ENCODE measurements around the gene CHST8.
A peak's percentile ranks its signal among the peaks of the same experiment; 100 is the strongest.
"Not testable (repeated sequence)": the region's sequence is repeated elsewhere in the genome, so short reads cannot be mapped to it uniquely, and the experiment has no call there.

The CHST8 gene

GRCh38 chr19:33810821-33811220, 189.1 kb downstream of the CHST8 start:
- Mint-ChIP-seq H3K27ac (no peak overlapping the region), H3K4me3 (no peak overlapping the region), H3K4me1 (ENCODE audit: low read depth) (peaks cover 3% of the 10 kb centered on the region), H3K27me3 (peaks cover 5% of the 10 kb centered on the region), H3K36me3 (ENCODE audit: low read depth) (no peaks in the 10 kb centered on the region), H3K9me3 (no peaks in the 10 kb centered on the region)
- DNase-seq, result no peak

- DNase-seq, result no peak
- H3K4me3 Mint-ChIP-seq, result no peak overlapping the region
- H3K27ac Mint-ChIP-seq, result no peak overlapping the region
- peaks cover 5% of the 10 kb centered on the region for H3K27me3 Mint-ChIP-seq
- H3K9me3 Mint-ChIP-seq, result no peaks in the 10 kb centered on the region
- no peaks in the 10 kb centered on the region for H3K36me3 Mint-ChIP-seq (ENCODE audit: low read depth)
- H3K4me1 Mint-ChIP-seq (ENCODE audit: low read depth), result peaks cover under 1% of the 10 kb centered on the region
Observed at GRCh38 chr19:33811246-33811645, 189.5 kb downstream of the CHST8 start.

- Mint-ChIP-seq H3K4me3 (no peak overlapping the region), H3K9me3 (no peaks in the 10 kb centered on the region), H3K4me1 (ENCODE audit: low read depth) (no peaks in the 10 kb centered on the region), H3K36me3 (ENCODE audit: low read depth) (no peaks in the 10 kb centered on the region), H3K27ac (no peak overlapping the region), H3K27me3 (peaks cover 6% of the 10 kb centered on the region)
- DNase-seq, result no peak
Observed at GRCh38 chr19:33811736-33812387, 190.1 kb downstream of the CHST8 start.

- Mint-ChIP-seq H3K27ac (no peak overlapping the region), H3K4me1 (ENCODE audit: low read depth) (no peaks in the 10 kb centered on the region), H3K9me3 (no peaks in the 10 kb centered on the region), H3K27me3 (peaks cover 10% of the 10 kb centered on the region), H3K4me3 (no peak overlapping the region), H3K36me3 (ENCODE audit: low read depth) (no peaks in the 10 kb centered on the region)
- DNase-seq, result no peak
Observed at GRCh38 chr19:33812388-33813330, 190.9 kb downstream of the CHST8 start.

- H3K36me3 Mint-ChIP-seq (ENCODE audit: low read depth), result no peaks in the 10 kb centered on the region
Observed at GRCh38 chr19:33813391-33814101, 191.8 kb downstream of the CHST8 start.

GRCh38 chr19:33814181-33815165, 192.7 kb downstream of the CHST8 start:
- H3K4me1 Mint-ChIP-seq (ENCODE audit: low read depth), result peaks cover 3% of the 10 kb centered on the region
- H3K27me3 Mint-ChIP-seq, result peaks cover 19% of the 10 kb centered on the region
- DNase-seq, result no peak
- H3K4me3 Mint-ChIP-seq, result no peak overlapping the region
- H3K36me3 Mint-ChIP-seq (ENCODE audit: low read depth), result no peaks in the 10 kb centered on the region
- H3K27ac Mint-ChIP-seq, result no peak overlapping the region
- no peaks in the 10 kb centered on the region for H3K9me3 Mint-ChIP-seq

More at GRCh38 chr19:33813391-33814101, 191.8 kb downstream of the CHST8 start:
- no peaks in the 10 kb centered on the region for H3K4me1 Mint-ChIP-seq (ENCODE audit: low read depth)
- H3K27me3 Mint-ChIP-seq, result peaks cover 11% of the 10 kb centered on the region
- no peaks in the 10 kb centered on the region for H3K9me3 Mint-ChIP-seq
- H3K27ac Mint-ChIP-seq, result no peak overlapping the region
- H3K4me3 Mint-ChIP-seq, result no peak overlapping the region
- DNase-seq, result no peak

GRCh38 chr19:33815380-33816340, 193.9 kb downstream of the CHST8 start:
- Mint-ChIP-seq H3K9me3 (no peaks in the 10 kb centered on the region), H3K27ac (no peak overlapping the region), H3K27me3 (peaks cover 23% of the 10 kb centered on the region), H3K4me3 (no peak overlapping the region), H3K4me1 (ENCODE audit: low read depth) (peaks cover 9% of the 10 kb centered on the region), H3K36me3 (ENCODE audit: low read depth) (no peaks in the 10 kb centered on the region)
- no peak for DNase-seq

GRCh38 chr19:33818411-33818810, 196.7 kb downstream of the CHST8 start:
- Mint-ChIP-seq H3K27ac (no peak overlapping the region), H3K4me1 (ENCODE audit: low read depth) (peaks cover 19% of the 10 kb centered on the region), H3K36me3 (ENCODE audit: low read depth) (no peaks in the 10 kb centered on the region), H3K27me3 (peaks cover 40% of the 10 kb centered on the region), H3K9me3 (no peaks in the 10 kb centered on the region), H3K4me3 (no peak overlapping the region)
- peak; percentile 22 for DNase-seq

- peak overlapping the region; percentile 43 for H3K4me3 Mint-ChIP-seq
- H3K27ac Mint-ChIP-seq, result not testable (repeated sequence)
Observed at GRCh38 chr19:33819078-33819477, 197.3 kb downstream of the CHST8 start.

GRCh38 chr19:33819506-33819879, 197.7 kb downstream of the CHST8 start:
- H3K4me3 Mint-ChIP-seq, result peak overlapping the region; percentile 43
- peaks cover 19% of the 10 kb centered on the region for H3K4me1 Mint-ChIP-seq (ENCODE audit: low read depth)
- no peaks in the 10 kb centered on the region for H3K36me3 Mint-ChIP-seq (ENCODE audit: low read depth)
- no peak for DNase-seq
- no peaks in the 10 kb centered on the region for H3K9me3 Mint-ChIP-seq
- peaks cover 39% of the 10 kb centered on the region for H3K27me3 Mint-ChIP-seq
- no peak overlapping the region for H3K27ac Mint-ChIP-seq

More at GRCh38 chr19:33819078-33819477, 197.3 kb downstream of the CHST8 start:
- Mint-ChIP-seq H3K4me1 (ENCODE audit: low read depth) (peaks cover 19% of the 10 kb centered on the region), H3K27me3 (peaks cover 40% of the 10 kb centered on the region)
- H3K9me3 Mint-ChIP-seq; DNase-seq; H3K36me3 Mint-ChIP-seq (ENCODE audit: low read depth): not testable (repeated sequence)

- Mint-ChIP-seq H3K27me3 (peaks cover 38% of the 10 kb centered on the region), H3K4me1 (ENCODE audit: low read depth) (peaks cover 19% of the 10 kb centered on the region), H3K9me3 (no peaks in the 10 kb centered on the region), H3K36me3 (ENCODE audit: low read depth) (no peaks in the 10 kb centered on the region), H3K4me3 (peak overlapping the region; percentile 70), H3K27ac (no peak overlapping the region)
- peak; percentile 80 for DNase-seq
Observed at GRCh38 chr19:33819880-33820781, 198.4 kb downstream of the CHST8 start.

GRCh38 chr19:33821871-33822270, 200.1 kb downstream of the CHST8 start:
- Mint-ChIP-seq H3K27ac (no peak overlapping the region), H3K4me3 (no peak overlapping the region), H3K36me3 (ENCODE audit: low read depth) (no peaks in the 10 kb centered on the region)

More at GRCh38 chr19:33821871-33822270, 200.1 kb downstream of the CHST8 start:
- peaks cover 40% of the 10 kb centered on the region for H3K27me3 Mint-ChIP-seq
- no peaks in the 10 kb centered on the region for H3K9me3 Mint-ChIP-seq
- DNase-seq, result peak; percentile 2
- peaks cover 19% of the 10 kb centered on the region for H3K4me1 Mint-ChIP-seq (ENCODE audit: low read depth)
